Measurements from ENCODE around the gene TEX22.

The TEX22 gene

GRCh38 chr14:105419195-105420091 is 21.1 kb downstream of the TEX22 start, which contains the start of gene MTA1:
MTA1 (plus strand) TSS chr14:105419827; CDS start chr14:105420036, 209 bp downstream.
- in situ Hi-C loops (cut with HindIII; ENCODE audit: low sequenced_read_pairs), result no loop called here

- in situ Hi-C loops (cut with HindIII; ENCODE audit: low sequenced_read_pairs), result no loop called here
Observed at GRCh38 chr14:105420101-105420973, 22.0 kb downstream of the TEX22 start.

GRCh38 chr14:105420974-105421674 is 22.8 kb downstream of the TEX22 start:
- in situ Hi-C loops (cut with HindIII; ENCODE audit: low sequenced_read_pairs), result no loop called here

- in situ Hi-C loops (cut with HindIII; ENCODE audit: low sequenced_read_pairs), result no loop called here
Observed at GRCh38 chr14:105421723-105422615, 23.6 kb downstream of the TEX22 start.

- in situ Hi-C loops (cut with HindIII; ENCODE audit: low sequenced_read_pairs), result no loop called here
Observed at GRCh38 chr14:105422695-105423487, 24.6 kb downstream of the TEX22 start.

- in situ Hi-C loops (cut with HindIII; ENCODE audit: low sequenced_read_pairs), result no loop called here
Observed at GRCh38 chr14:105423488-105424195, 25.3 kb downstream of the TEX22 start.

- in situ Hi-C loops (cut with HindIII; ENCODE audit: low sequenced_read_pairs), result no loop called here
Observed at GRCh38 chr14:105424861-105425260, 26.5 kb downstream of the TEX22 start.

GRCh38 chr14:105425823-105426247 is 27.5 kb downstream of the TEX22 start:
- in situ Hi-C loops (cut with HindIII; ENCODE audit: low sequenced_read_pairs), result no loop called here

GRCh38 chr14:105426416-105427130 is 28.2 kb downstream of the TEX22 start:
- in situ Hi-C loops (cut with HindIII; ENCODE audit: low sequenced_read_pairs), result no loop called here

GRCh38 chr14:105427412-105427811 is 29.1 kb downstream of the TEX22 start:
- in situ Hi-C loops (cut with HindIII; ENCODE audit: low sequenced_read_pairs), result no loop called here

GRCh38 chr14:105427936-105428485 is 29.7 kb downstream of the TEX22 start:
- in situ Hi-C loops (cut with HindIII; ENCODE audit: low sequenced_read_pairs), result no loop called here

- in situ Hi-C loops (cut with HindIII; ENCODE audit: low sequenced_read_pairs), result no loop called here
Observed at GRCh38 chr14:105430042-105430441, 31.7 kb downstream of the TEX22 start.

- in situ Hi-C loops (cut with HindIII; ENCODE audit: low sequenced_read_pairs), result no loop called here
Observed at GRCh38 chr14:105430565-105430964, 32.2 kb downstream of the TEX22 start.

- in situ Hi-C loops (cut with HindIII; ENCODE audit: low sequenced_read_pairs), result no loop called here
Observed at GRCh38 chr14:105431256-105431655, 32.9 kb downstream of the TEX22 start.

GRCh38 chr14:105432657-105433056 is 34.3 kb downstream of the TEX22 start:
- in situ Hi-C loops (cut with HindIII; ENCODE audit: low sequenced_read_pairs), result no loop called here

GRCh38 chr14:105433161-105433605 is 34.8 kb downstream of the TEX22 start:
- in situ Hi-C loops (cut with HindIII; ENCODE audit: low sequenced_read_pairs), result no loop called here

GRCh38 chr14:105436402-105436801 is 38.1 kb downstream of the TEX22 start:
- in situ Hi-C loops (cut with HindIII; ENCODE audit: low sequenced_read_pairs), result no loop called here
